ENCODE measurements around the gene FHIT.

FHIT gene

GRCh38 chr3:60024400-60024799 is 1226.9 kb downstream of the FHIT start:
- DNase-seq (ENCODE audit: low read depth), result no peak
- TF ChIP-seq CTCF (conservative IDR thresholded peaks at IDR 0.05; ENCODE audit: low read depth, low read length), result no peak
- H3K4me3 ChIP-seq (ENCODE audit: low read depth, low read length), result no peak overlapping the region

GRCh38 chr3:60023189-60023588 is 1228.1 kb downstream of the FHIT start:
- no peak for DNase-seq (ENCODE audit: low read depth)
- TF ChIP-seq CTCF (conservative IDR thresholded peaks at IDR 0.05; ENCODE audit: low read depth, low read length), result no peak

GRCh38 chr3:60017631-60018030 is 1233.6 kb downstream of the FHIT start:
- H3K4me3 ChIP-seq (ENCODE audit: low read depth, low read length), result no peak overlapping the region
- peak; percentile 2 for DNase-seq (ENCODE audit: low read depth)
- TF ChIP-seq CTCF (conservative IDR thresholded peaks at IDR 0.05; ENCODE audit: low read depth, low read length), result no peak

More at GRCh38 chr3:60023189-60023588, 1228.1 kb downstream of the FHIT start:
- no peak overlapping the region for H3K4me3 ChIP-seq (ENCODE audit: low read depth, low read length)

GRCh38 chr3:60015032-60015705 is 1236.1 kb downstream of the FHIT start:
- TF ChIP-seq CTCF (conservative IDR thresholded peaks at IDR 0.05; ENCODE audit: low read depth, low read length), result no peak
- no peak for DNase-seq (ENCODE audit: low read depth)
- no peak overlapping the region for H3K4me3 ChIP-seq (ENCODE audit: low read depth, low read length)

- no peak for TF ChIP-seq CTCF (conservative IDR thresholded peaks at IDR 0.05; ENCODE audit: low read depth, low read length)
- no peak for DNase-seq (ENCODE audit: low read depth)
- no peak overlapping the region for H3K4me3 ChIP-seq (ENCODE audit: low read depth, low read length)
Observed at GRCh38 chr3:60013241-60013640, 1238.0 kb downstream of the FHIT start.

GRCh38 chr3:60011218-60011617 is 1240.0 kb downstream of the FHIT start:
- no peak overlapping the region for H3K4me3 ChIP-seq (ENCODE audit: low read depth, low read length)
- no peak for TF ChIP-seq CTCF (conservative IDR thresholded peaks at IDR 0.05; ENCODE audit: low read depth, low read length)
- DNase-seq (ENCODE audit: low read depth), result no peak

GRCh38 chr3:60010781-60011180 is 1240.5 kb downstream of the FHIT start:
- no peak for DNase-seq (ENCODE audit: low read depth)
- TF ChIP-seq CTCF (conservative IDR thresholded peaks at IDR 0.05; ENCODE audit: low read depth, low read length), result no peak
- H3K4me3 ChIP-seq (ENCODE audit: low read depth, low read length), result no peak overlapping the region
